GM18867 (cell line): Measurements from ENCODE around the gene GPR89B.
A peak's percentile ranks its signal among the peaks of the same experiment; 100 is the strongest.
"Not testable (repeated sequence)": the region's sequence is repeated elsewhere in the genome, so short reads cannot be mapped to it uniquely, and the experiment has no call there.

Experiments
- ATAC-seq: cut with Tn5 transposase; IDR thresholded peaks from one replicate; pipeline ENCODE4 v1.9.1; 2021; ENCODE audit warnings: mild to moderate bottlenecking, moderate library complexity; ENCODE audit not compliant: unreplicated experiment

Gene GPR89B

DNA sequence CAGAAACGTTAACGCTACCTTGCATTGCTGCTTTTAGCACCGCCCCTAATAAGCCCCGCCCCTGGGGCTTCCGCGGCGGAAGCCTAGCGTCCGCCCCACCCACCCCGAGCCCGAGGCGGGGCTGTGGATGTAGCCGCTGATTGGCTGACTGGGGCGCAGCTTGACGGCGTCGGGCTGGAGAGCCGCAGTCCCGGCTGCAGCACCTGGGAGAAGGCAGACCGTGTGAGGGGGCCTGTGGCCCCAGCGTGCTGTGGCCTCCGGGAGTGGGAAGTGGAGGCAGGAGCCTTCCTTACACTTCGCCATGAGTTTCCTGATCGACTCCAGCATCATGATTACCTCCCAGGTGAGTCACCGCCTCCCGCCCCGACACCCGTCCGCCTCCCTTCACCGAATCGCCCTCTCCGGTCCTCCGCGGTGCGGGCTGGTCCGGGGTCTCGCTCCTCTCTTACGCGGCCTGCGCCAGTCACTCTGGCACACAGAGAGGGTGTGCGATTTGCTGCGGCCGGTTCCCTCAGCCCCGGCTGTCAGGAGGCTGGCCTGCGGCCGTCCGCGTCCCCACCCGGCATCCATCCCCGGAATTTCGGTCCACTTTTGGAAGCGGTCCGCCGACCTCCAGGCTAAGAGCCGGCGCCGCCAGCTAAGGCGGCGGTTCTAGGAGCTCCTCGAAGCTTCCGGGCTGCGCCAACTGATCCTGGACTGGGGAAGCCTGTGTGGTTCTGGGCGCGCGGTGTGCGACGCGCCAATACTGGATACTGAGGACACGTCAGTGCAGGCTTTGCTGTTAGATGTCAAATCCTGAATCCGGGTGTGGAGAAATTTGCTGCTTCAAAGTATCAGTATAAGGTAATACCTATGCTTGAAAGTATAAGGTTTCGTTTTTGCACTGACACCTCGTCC is at the start of gene GPR89B:
Gene GPR89B, plus strand, starts transcription at position 185 of the 897 bp plus-strand sequence. Its CDS starts 117 bp downstream, at position 302.
- peak; percentile 97 for ATAC-seq

DNA sequence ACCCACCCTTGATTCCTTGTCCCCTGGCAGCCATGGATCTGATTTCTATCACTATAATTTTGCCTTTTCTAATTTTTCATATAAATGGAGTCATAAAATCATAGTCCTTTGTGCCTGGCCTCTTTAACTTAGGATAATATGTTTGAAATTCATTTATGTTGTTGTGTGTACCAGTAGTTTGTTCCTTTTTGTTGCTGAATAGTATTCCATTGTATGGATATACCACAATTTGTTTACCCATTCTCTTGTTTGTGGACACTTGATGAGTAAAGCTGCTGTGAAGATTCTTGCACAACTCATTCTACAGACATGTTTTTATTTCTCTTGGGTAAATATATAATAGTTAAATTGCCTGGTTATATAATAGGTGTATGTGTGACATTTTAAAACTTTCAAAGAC is 48.3 kb upstream of the GPR89B start:
- no peak for ATAC-seq

DNA sequence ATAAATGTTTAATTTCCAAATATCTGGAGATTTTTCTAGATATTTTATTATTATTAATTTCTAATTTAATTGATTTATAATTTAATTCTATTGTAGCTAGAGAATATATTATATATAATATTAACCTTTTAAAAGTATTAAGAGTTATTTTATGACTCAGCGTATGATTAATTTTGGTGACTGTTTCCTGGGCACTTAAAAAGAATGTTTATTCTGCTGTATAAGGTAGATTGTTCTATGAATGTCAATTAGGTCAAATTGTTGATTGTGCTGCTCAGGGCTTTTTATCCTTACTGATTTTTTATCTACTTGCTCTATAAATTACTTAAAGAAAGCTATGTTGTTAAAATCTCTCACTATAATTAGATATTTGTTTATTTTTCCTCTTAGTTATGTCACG is 45.7 kb upstream of the GPR89B start:
- ATAC-seq: no peak

DNA sequence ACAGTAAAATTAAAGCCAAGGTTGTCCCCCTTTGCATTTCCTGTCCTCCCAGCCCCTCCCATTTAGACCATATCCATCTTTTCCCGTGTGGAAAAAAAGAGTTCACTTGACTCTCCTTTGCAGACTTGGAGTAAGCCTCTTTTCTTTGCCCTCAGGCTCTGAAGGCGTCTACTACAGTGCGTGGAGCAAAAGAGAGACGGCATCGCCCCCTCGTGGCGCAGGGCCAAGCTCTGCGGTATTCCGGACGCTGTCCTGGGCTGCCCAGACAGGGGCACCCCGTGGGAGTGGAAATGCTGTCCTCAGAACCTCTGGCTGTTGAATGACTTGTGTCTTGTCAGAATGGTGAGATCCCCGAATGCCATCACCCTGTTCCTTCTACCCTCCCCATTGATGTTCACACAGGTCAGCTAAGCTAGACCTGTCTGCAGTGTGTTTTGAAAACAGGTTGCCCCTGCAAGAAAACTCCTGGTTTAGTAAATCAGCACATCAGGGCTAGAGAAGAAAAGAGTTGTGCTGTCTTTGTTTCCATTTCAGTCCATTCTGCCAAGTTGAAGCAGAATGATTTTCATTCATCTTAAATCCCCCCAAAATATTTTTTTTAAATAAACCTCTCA is 37.9 kb upstream of the GPR89B start:
- peak; percentile 83 for ATAC-seq

DNA sequence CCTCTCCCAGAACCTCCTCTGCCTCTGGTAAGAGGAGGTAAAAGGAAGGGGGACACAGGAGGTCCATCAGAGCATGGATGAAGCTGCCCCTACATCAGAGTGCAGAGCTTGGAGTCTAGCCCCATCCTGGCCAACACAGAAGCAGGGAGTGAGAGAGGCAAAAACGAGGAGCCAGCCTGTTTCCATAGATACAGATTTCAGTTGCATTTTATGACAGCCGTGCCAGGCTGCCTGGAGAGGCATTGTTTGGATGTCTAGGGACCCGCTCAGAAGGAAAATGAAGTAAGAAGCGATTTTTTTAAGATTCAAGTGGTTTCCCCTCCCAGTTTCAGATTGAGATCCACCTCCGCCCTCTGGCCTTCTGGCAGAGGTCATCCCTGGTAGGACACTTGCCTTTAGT is 37.1 kb upstream of the GPR89B start:
- no peak for ATAC-seq

DNA sequence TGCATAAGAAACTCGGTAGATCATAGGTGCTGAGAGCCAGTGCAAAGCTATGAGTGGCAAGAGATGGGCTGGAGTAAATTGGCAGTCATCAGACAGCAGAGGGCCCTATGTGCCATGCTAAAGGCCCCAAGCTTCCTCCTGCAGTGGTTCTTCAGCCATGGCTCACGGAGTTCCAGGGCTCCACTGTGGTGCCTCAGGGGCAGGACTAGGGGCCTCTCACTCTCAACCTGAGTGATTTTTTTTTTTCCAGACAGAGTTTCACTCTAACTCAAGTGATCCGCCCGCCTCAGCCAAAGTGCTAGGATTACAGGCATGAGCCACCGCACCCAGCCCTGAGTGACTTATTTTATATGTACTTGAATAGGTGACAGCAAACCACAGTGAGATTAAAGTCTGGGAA is 36.0 kb upstream of the GPR89B start:
- ATAC-seq: no peak

DNA sequence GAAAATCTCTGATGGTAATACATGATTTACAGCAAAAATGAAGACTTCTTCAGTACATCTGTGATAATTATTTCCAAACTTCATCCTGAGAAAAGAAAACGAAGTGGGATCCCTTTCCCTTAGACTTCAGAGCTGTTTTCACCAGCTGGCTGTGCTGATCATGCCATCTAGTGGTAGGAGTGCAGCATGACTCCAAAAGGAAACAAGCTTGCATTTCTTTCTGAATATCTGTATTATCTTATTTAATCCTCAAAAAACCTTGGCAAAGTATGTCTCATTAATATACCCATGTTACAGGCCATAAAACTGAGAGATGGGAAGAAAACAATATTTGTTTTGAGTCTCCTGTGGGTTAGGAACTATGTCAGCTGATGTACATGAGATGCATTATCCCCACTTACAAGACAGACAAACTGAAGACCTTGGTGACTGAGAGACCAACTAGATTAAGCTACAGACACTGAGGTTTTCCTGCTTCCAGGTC is 35.4 kb upstream of the GPR89B start:
- no peak for ATAC-seq

DNA sequence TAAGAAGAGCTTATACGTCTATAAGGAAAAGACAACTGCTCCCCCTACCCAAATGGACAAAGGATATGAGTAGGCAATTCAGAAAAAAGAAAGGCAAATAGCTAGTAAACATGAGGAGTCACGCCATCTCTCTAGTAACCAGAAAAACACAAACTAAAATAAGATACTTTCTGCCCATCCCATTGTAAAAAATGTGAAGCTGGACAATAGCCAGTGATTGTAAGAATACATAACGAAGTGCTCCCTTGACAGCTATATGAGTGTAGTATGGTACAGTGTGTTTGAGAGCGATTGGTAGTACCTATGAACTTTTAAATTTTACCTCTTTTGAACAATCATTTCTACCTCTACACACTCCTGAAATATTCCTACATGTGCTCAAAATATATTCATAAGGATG is 33.1 kb upstream of the GPR89B start:
- no peak for ATAC-seq

DNA sequence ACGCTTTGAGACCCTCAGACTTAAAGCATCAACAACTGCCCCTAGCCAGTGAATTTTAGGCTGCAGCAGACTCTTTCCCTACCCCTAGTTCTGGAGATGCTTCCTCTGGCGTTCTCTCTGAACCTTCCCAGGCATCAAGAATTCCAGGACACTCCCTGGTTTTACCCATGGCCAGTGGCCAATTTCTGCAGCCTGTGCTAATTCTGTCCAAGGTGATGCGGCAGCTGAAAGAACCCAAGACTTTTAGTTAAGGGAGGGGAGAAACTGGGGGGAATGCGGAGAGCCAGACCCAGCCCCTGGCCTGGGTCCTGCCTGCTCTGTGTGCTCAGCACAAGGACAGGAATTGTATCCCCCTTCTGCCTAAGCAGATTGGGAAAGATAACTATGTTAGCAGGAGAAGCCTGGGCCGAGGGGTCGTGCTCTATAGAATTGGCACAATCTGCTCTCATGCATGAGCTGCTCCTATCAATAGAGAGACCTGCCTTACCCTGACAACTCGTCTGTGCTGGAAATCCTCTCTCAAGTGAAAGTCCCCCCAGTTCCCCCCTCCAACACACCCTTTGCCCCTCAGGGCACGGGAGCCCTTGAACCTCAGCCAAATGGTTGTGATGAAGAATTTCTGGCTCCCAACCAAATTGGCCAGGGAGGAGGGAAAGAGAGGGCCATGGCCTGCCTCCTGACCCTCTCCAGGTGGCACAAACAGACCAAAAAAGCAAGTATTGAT is 31.0 kb upstream of the GPR89B start:
- ATAC-seq: no peak

DNA sequence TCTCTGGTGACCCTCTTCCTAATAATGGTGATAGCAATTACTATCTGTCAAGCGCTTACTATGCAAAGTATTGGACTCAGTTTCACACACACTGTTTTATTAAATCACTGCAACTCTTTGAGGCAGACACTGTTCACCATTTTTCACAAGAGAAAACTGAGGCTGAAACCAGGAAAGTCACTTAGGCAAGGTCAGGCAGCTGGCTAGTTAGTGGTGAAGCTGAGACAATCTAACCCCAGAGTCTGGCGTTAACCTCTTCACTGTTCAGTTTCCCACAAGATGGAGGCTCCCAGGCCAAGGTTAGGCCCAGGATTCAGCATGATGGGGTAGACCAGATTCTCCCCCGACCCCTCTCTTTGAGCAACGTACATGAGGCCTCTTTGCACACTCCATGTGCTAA is 30.4 kb upstream of the GPR89B start:
- no peak for ATAC-seq

DNA sequence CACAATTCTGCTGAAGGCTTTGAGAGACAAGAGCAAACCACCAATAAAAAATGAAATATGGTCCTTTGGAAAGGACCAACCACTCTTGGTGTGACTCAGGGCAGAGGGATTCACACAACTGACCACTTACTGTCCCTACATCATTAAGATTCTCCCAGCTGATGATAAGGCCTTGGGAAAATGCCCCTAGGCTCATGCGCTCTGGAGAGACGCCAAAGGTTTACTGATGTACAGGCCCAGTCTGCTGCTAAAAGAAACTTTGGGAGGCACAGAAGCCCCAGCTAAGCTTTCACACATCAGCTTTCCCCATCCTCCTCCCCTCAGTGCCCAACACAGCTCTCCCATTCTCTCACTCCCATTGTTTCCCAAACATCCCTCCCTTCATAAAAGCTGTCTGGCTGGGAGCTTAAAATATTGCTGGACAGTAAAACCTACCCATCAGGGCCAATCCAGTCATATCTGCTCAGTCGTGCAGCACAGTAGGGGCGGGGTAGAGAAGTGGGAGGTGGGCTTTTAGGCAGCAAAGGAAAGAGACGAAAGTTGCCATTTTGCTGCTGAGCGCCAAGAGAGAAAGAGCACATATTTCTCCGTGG is 25.9 kb upstream of the GPR89B start, which contains the start of gene GJA8:
Gene GJA8, plus strand, starts transcription at position 543 of the 593 bp plus-strand sequence. CDS start 5,161 bp downstream, outside the sequence.
- no peak for ATAC-seq

DNA sequence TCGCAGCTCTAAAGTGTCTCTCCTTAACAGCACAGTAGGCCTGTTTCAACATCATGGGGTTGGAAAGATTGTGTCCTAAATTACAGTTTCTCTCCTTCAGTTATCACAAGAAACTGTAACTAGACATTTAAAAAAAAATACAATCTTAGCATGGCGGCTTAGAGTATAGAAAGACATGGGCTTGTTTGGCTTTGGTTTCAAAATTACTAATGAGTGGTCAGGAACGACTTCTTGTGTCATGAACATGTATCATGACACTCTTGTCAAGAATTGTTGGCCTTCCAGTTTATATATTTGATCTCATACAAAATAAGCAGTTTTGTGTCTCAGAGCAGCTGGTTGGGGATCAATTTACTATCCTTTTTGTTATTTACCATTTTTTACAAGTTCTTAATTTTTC is 23.5 kb upstream of the GPR89B start:
- ATAC-seq: no peak

DNA sequence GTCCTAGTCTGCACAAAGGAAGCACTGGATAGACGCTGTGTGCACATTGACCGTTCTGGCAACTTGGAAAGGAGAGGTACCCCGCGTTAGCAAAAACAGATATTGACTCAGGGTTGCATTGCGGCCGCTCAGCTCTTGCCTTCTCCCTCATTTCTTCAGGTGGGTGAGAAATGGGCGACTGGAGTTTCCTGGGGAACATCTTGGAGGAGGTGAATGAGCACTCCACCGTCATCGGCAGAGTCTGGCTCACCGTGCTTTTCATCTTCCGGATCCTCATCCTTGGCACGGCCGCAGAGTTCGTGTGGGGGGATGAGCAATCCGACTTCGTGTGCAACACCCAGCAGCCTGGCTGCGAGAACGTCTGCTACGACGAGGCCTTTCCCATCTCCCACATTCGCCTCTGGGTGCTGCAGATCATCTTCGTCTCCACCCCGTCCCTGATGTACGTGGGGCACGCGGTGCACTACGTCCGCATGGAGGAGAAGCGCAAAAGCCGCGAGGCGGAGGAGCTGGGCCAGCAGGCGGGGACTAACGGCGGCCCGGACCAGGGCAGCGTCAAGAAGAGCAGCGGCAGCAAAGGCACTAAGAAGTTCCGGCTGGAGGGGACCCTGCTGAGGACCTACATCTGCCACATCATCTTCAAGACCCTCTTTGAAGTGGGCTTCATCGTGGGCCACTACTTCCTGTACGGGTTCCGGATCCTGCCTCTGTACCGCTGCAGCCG is 20.3 kb upstream of the GPR89B start:
- no peak for ATAC-seq

DNA sequence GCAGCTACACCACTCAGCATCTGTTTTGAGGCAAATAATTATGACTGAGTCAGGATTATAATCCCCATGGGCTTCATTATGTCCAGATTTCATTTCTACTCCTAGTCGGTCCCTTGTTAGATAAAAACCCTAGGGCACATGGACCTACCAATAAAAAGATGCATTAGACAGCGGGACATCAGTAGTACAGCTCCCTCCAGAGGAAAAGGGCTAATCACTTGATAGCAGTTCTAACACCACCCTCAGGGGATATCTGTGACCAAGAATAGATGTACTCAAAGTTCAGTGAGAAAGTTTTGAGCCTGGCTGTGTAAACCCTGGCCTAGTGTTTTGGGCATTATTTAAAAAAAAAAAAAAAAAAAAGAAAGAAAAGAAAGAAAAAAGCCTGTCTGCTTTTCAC is 15.7 kb upstream of the GPR89B start:
- no peak for ATAC-seq

DNA sequence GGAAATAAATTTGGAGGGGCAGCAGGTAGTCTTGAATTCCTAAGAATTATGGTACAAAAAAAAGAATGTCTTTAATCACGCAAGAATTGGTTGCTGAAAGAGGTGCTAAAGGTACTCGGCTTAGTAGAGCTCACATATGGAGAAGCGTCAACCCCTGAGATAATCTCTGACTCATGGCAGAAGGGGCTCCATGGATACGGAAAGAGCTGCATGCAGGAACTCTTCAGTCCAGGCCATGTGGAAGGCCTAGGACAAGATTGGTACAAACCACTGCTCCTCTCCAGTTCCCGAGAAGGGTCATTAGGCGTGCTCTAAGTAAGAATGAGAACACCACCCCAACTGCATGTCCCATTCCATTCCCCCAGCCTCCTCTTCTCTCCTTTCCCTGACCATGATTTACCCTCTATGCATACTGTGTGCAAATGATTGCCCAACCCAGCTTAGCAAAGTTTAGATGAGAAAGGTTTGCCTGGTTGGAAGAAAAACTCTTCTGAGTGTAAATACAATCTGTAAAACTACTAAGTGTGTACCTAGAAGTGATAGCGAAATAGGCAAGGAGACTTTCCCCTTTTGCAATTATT is 14.8 kb upstream of the GPR89B start:
- ATAC-seq: no peak

DNA sequence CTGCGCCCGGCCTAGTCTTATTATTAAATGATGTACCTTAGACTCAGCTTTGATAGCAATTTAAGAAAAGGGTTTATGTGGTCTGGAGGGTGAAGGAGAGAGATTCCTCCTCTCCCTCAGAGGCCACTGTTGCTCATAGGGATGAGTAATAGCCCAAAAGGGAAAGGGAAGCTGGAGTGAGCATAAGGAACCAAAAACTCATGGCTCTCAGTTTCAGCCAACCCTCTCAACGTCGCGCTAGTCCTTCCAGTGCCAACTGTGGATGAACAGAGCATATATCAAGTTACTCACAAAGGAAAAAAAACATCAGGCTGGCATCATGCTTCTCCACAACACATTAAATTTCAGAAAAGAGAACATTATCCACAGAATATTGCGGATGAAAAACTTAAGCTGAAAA is 8.3 kb upstream of the GPR89B start:
- no peak for ATAC-seq

DNA sequence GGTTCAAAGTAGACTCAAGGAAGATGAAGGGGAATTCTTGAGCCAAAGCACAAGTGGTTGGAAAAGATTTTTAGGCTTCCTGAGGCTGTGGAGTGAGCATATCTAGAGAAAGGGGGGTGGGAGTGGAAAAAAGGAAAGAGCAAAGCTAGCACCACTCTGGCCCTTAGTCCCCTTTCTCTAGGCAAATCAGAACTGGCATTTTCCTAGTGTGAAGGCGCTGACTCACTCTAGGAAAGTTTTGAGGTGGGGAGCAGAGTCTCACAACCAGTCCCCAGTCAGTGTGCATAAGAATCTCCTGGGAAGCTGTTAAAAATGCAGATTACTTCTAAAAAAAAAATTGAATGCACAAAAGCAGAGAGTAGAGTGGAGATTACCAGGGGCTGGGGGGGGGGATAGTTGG is 3.4 kb upstream of the GPR89B start:
- no peak for ATAC-seq

DNA sequence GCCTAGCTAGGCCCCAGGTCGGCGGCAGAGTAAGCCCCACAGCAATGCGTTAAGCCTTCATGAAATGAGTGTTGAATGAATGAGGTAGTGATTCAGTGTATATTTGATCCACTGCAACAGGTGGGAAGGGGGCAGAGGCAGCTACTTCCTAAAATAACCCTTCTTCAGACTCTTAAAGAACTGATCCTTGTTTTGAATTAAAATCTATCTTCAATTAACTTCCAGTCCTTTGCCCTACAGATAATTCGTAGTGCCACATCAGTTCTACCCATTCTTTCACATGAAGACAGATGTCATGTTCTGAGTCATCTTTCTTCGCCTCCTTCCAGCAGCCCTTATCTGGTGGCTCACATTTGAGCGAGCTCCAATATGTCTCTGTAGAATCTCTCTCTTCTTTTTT is 1.0 kb upstream of the GPR89B start:
- ATAC-seq: not testable (repeated sequence)

DNA sequence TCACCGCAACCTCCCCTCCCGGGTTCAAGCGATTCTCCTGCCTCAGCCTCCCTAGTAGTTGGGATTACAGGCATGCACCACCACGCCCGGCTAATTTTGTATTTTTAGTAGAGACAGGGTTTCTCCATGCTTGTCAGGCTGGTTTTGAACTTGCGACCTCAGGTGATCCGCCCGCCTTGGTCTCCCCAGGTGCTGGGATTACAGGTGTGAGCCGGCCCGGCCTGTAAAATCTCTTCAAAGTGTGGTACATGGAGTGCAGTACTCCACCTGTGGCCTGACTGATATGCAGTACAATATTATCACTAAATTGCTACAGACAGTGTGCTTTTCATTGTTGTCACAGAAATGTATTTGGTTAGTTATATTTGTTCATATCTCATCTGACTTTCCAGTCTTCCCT is 531 bp upstream of the GPR89B start:
- peak; percentile 0 for ATAC-seq

DNA sequence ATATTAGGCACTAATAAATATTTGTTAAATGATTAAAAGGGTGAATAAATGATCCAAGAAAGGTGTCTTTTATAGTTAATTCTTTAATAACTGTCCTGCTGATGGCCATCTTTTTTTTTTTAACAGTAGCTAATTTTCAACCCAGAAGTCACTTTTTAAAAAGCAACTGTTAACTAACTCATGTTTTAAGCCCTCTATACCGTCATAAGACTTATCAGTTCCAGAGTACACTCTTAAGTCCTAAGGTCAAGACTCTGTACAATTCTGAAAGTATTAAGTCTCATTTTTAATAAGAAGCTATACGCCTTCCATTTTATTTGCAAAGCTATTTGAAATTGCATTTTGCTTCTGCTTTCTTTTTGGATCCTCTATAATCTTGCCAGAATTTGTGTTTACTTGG is 2.9 kb downstream of the GPR89B start:
- not testable (repeated sequence) for ATAC-seq
